GM12865 (cell line): ENCODE measurements around the gene SLC32A1.

Experiments
- DNase-seq: peaks from one replicate; pipeline ENCODE4 v3.0.0; 2010; ENCODE audit warnings: low read depth
- H3K4me3 ChIP-seq: 2 replicates; pipeline ENCODE4 v1.5.1; 2011; ENCODE audit warnings: mild to moderate bottlenecking, low read depth, low read length, control low read depth
- TF ChIP-seq, protein P1 (sequence below): IDR thresholded peaks from 2 replicates; pipeline ENCODE4 v1.5.1; 2011; ENCODE audit warnings: low read length, control low read depth, low read depth, inconsistent platforms; ENCODE audit not compliant: insufficient read depth; ENCODE audit errors: missing control alignments

SLC32A1 gene

DNA sequence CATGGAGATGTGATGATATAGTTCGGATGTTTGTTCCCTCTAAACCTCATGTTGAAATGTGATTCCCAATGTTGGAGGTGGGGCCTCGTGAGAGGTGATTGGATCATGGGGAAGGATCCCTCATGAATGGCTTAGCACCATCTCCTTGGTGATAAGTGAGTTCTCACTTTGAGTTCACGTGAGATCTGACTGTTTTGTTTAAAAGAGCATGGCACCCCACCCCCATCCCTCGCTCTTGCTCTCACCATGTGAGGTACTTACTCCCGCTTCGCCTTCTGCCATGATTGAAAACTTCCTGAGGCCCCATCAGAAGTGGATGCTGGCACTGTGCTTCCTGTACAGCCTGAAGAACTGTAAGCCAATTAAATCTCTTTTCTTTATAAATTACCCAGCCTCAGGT is 10.9 kb downstream of the SLC32A1 start:
- DNase-seq = no peak
- no peak overlapping the region for H3K4me3 ChIP-seq
- TF ChIP-seq, protein P1, sequence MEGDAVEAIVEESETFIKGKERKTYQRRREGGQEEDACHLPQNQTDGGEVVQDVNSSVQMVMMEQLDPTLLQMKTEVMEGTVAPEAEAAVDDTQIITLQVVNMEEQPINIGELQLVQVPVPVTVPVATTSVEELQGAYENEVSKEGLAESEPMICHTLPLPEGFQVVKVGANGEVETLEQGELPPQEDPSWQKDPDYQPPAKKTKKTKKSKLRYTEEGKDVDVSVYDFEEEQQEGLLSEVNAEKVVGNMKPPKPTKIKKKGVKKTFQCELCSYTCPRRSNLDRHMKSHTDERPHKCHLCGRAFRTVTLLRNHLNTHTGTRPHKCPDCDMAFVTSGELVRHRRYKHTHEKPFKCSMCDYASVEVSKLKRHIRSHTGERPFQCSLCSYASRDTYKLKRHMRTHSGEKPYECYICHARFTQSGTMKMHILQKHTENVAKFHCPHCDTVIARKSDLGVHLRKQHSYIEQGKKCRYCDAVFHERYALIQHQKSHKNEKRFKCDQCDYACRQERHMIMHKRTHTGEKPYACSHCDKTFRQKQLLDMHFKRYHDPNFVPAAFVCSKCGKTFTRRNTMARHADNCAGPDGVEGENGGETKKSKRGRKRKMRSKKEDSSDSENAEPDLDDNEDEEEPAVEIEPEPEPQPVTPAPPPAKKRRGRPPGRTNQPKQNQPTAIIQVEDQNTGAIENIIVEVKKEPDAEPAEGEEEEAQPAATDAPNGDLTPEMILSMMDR = no peak

DNA sequence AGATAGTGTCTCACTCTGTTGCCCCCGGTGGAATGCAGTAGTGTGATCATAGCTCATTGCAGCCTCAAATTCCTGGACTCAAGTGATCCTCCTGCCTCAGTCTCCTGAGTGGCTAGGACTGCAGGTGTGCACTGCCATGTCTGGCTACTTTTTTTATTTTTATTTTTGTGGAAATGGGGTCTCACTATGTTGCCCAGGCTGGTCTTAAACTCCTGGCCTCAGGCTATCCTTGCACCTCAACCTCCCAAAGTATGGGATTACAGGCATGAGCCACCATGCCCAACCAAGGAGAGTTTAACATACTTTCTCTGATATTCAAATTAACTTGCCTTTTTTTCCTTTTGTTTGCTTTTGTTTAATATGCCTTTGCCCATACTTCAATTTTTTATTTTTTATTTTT is 13.6 kb downstream of the SLC32A1 start:
- no peak overlapping the region for H3K4me3 ChIP-seq
- DNase-seq = no peak
- TF ChIP-seq, protein P1 = no peak

DNA sequence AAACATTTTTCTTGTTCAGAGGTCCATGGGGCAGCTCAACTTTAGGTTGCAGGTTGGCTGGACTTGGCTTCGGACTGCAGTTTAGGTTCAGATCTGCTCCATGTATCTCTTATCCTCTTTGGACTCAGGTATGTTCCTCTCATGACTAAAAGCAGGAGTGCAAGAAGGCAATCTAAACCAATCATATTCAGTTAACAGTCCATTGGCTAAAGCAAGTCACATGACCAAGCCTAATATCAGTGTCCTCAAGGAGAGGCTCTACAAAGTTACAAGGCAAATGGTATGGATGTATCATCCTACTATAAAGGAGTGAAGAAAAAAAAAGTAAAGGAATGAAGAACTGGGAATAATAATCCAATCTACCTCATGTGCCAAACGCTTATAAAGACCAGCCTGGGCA is 21.5 kb downstream of the SLC32A1 start:
- no peak for DNase-seq
- H3K4me3 ChIP-seq = no peak overlapping the region
- TF ChIP-seq, protein P1 = no peak

DNA sequence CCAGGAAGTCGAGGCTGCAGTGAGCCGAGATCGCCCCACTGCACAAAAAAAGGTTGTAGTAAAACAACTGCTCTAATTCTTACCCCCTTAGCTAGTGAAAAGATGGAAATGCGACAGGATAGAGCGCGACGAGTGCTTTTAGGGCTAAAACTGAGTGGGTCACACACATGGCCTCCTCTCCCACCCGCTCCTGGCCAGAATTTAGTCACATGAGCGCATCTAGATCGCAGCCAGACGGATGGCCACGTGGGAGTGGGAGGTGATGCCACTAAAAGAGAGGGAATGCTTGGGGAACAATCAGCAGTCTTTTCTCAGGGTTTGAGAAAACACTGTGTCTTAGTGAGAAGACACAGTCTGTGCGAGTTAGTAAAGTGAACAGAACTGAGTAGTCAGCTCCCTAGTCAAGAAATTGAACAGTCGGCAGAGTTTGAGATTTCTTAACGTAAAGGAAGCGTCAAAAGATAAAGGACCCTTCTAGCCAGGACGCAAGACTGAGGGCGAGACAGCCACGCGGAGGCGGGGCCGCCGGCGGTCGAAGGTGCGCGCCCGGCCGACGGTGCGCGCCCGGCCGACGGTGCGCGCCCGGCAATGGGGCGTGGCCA is 23.3 kb downstream of the SLC32A1 start:
- DNase-seq = no peak
- peak overlapping the region; percentile 38 for H3K4me3 ChIP-seq
- TF ChIP-seq, protein P1 = no peak

DNA sequence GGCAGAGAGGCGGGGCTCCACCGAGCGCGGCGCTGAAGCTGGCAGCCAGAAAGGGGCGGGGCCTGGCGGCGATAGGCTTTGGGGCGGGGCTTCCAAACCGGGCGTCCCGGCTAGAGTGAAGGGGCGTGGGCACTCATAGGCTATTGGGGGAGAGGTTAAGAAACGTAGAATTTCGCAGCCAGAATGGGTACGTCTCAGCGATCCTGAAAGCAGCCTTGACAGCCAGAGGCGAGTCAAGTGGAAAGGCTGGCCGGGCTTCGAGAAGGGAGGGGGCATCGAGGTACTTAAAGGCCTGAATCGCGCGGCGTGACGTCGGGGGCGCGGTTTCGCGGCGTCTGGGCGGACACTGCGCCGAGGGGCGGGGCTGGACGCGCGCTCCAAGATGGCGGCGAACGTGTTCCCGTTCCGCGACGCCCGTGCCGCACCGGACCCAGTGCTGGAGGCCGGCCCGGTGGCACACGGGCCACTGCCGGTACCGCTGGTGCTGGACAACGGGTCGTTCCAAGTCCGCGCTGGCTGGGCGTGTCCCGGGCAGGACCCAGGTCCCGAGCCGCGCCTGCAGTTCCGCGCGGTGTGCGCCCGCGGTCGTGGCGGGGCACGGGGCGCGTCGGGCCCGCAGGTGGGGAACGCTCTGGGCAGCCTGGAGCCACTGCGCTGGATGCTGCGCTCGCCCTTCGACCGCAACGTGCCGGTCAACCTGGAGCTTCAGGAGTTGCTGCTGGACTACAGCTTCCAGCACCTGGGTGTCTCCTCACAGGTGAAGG is 24.0 kb downstream of the SLC32A1 start, which contains the start of gene ACTR5:
Gene ACTR5 (plus strand): TSS at position 364 of the 764 bp plus-strand sequence. CDS start 19 bp downstream, at position 383.
- DNase-seq = peak; percentile 93
- H3K4me3 ChIP-seq = peak within 1 kb of the TSS; percentile 72
- TF ChIP-seq, protein P1 = no peak

DNA sequence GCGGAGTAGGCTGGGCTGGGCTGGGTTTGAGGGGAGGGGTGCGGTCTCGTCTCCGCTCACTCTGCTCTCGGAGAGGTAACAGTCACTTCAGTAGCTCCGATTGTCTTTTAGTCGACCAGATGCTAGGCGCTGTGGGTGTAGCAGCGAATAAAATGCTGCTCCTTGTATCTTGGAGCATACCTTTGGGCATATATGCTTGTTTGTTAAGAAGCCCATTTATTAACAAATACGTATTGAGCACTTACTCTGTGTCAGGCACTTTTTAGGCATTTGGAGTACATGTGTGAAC is 24.5 kb downstream of the SLC32A1 start:
- H3K4me3 ChIP-seq = peak overlapping the region; percentile 72
- TF ChIP-seq, protein P1 = no peak
- DNase-seq = peak; percentile 60

DNA sequence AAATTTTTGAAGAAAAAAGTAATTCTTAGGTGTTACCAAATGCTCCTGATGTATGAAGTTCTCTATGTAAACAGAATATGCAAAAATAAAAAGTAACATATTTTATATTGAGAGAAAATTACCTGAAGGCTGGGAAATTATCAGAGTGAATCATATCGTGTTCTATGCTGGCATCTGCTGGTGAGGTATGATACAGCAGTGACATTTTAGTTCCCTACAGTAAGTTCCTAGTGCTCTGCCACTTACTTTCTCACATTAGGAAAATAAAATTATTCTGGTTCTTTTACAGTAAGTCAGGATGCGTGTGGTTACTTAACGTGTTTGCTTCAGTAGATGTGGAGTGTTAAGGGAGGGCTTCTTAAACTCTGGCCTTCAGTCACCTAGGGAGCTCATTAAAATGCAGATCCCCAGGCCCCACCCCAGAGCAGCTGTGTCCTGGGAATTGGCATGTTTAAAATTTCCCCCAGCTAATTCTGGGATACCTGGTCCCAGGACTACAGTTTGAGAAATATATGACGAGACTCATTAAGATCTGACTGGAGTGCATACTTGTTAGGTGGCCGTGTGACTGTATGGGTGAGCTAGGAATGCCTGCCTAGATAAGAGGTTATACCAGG is 27.2 kb downstream of the SLC32A1 start:
- no peak overlapping the region for H3K4me3 ChIP-seq
- peak; percentile 50 for DNase-seq
- TF ChIP-seq, protein P1 = peak; percentile 57
